ENCODE data around the gene HUWE1. TPM values are rescaled to one million over a fixed set of nuclear protein-coding genes. Genes with fewer than 3 reads are reported as not detected.

Gene HUWE1
- polyA plus RNA-seq, 1 donor (not counting 4 experiments of a cell fraction or from before 2014, with no cell fraction given), result 53.6 TPM

GRCh38 chrX:53571494-53571893 is 115.0 kb downstream of the HUWE1 start:
- dilution Hi-C loops (cut with MboI; ENCODE audit: extremely low pct_ligation_motif_present, low sequenced_read_pairs), result no loop called here
- no peaks in the 10 kb centered on the region for H4K20me1 ChIP-seq (ENCODE audit: control insufficient read depth, extremely low read depth, insufficient read depth, low read length)
- H3K4me1 ChIP-seq (ENCODE audit: control insufficient read depth, extremely low read depth, insufficient read depth, low read length), result no peaks in the 10 kb centered on the region
- no peaks in the 10 kb centered on the region for H3K9me1 ChIP-seq (ENCODE audit: control insufficient read depth, extremely low read depth, insufficient read depth, low read length)
- no peak overlapping the region for H3K27ac ChIP-seq (ENCODE audit: control insufficient read depth, insufficient read depth, low read length)
- H3K9me3 ChIP-seq (ENCODE audit: control insufficient read depth, low read depth, low read length), result no peaks in the 10 kb centered on the region
- H3K36me3 ChIP-seq (ENCODE audit: control insufficient read depth in 2 of 2, extremely low read depth in 1 of 2, insufficient read depth in 2 of 2, low read length in 2 of 2), result peaks cover 5 to 20% of the 10 kb centered on the region in 2 experiments
- no peak for DNase-seq (ENCODE audit: low read depth, low spot score)
- TF ChIP-seq, protein P1, sequence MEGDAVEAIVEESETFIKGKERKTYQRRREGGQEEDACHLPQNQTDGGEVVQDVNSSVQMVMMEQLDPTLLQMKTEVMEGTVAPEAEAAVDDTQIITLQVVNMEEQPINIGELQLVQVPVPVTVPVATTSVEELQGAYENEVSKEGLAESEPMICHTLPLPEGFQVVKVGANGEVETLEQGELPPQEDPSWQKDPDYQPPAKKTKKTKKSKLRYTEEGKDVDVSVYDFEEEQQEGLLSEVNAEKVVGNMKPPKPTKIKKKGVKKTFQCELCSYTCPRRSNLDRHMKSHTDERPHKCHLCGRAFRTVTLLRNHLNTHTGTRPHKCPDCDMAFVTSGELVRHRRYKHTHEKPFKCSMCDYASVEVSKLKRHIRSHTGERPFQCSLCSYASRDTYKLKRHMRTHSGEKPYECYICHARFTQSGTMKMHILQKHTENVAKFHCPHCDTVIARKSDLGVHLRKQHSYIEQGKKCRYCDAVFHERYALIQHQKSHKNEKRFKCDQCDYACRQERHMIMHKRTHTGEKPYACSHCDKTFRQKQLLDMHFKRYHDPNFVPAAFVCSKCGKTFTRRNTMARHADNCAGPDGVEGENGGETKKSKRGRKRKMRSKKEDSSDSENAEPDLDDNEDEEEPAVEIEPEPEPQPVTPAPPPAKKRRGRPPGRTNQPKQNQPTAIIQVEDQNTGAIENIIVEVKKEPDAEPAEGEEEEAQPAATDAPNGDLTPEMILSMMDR (optimal IDR thresholded peaks at IDR 0.05 in 1 of 3, IDR thresholded peaks at IDR 0.05 in 1 of 3, conservative IDR thresholded peaks at IDR 0.05 in 1 of 3; ENCODE audit: extremely low read depth in 1 of 3, insufficient read depth in 2 of 3, low read length in 3 of 3), result no peak
- TF ChIP-seq EZH2 (IDR thresholded peaks at IDR 0.05; ENCODE audit: low read length), result no peak
- no peak for FAIRE-seq
- H3K4me3 ChIP-seq (ENCODE audit: control insufficient read depth in 2 of 3, extremely low read depth in 1 of 3, insufficient read depth in 2 of 3, low read depth in 1 of 3, low read length in 3 of 3), result no peak overlapping the region
- H3K4me2 ChIP-seq (ENCODE audit: control insufficient read depth, extremely low read depth, insufficient read depth, low read depth, low read length), result no peak overlapping the region
- H3K79me2 ChIP-seq (ENCODE audit: control insufficient read depth, insufficient read depth, low read length), result no peaks in the 10 kb centered on the region
- H3K9ac ChIP-seq (ENCODE audit: control insufficient read depth, extremely low read depth, insufficient read depth, low read length), result no peak overlapping the region
- H2AFZ ChIP-seq (ENCODE audit: control insufficient read depth, low read length), result no peak overlapping the region
- no peaks in the 10 kb centered on the region for H3K27me3 ChIP-seq (ENCODE audit: control insufficient read depth, extremely low read depth, insufficient read depth, low read length)

DNA sequence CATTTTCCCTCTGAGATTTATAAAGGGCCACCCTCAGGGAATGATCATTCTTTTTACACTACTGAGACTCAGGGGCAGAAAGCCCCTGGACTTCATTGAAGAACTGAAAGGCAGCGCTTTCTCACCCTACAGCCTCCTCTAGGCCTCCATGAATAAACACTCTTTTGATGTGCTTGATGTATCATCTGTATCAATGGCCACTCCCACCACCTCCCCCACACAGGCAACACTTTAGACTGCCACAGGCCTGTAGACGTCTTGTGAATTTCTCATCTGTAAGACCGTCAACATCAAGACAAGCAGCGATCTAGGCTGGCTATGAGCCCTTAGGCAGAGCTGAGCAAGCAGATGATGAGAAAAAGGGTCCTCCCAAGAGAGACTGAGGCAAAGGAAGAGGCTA is 123.2 kb downstream of the HUWE1 start:
- TF ChIP-seq, protein P1 (optimal IDR thresholded peaks at IDR 0.05 in 1 of 3, IDR thresholded peaks at IDR 0.05 in 1 of 3, conservative IDR thresholded peaks at IDR 0.05 in 1 of 3; ENCODE audit: extremely low read depth in 1 of 3, insufficient read depth in 2 of 3, low read length in 3 of 3), result no peak
- no peak for TF ChIP-seq EZH2 (IDR thresholded peaks at IDR 0.05; ENCODE audit: low read length)
- DNase-seq (ENCODE audit: low read depth, low spot score) (no peak), FAIRE-seq (no peak)
- no peak overlapping the region for H3K9ac ChIP-seq (ENCODE audit: control insufficient read depth, extremely low read depth, insufficient read depth, low read length)
- no peaks in the 10 kb centered on the region for H4K20me1 ChIP-seq (ENCODE audit: control insufficient read depth, extremely low read depth, insufficient read depth, low read length)
- H2AFZ ChIP-seq (ENCODE audit: control insufficient read depth, low read length), result no peak overlapping the region
- no peaks in the 10 kb centered on the region for H3K79me2 ChIP-seq (ENCODE audit: control insufficient read depth, insufficient read depth, low read length)
- no peak overlapping the region for H3K4me3 ChIP-seq (ENCODE audit: control insufficient read depth in 2 of 3, extremely low read depth in 1 of 3, insufficient read depth in 2 of 3, low read depth in 1 of 3, low read length in 3 of 3)
- H3K4me2 ChIP-seq (ENCODE audit: control insufficient read depth, extremely low read depth, insufficient read depth, low read depth, low read length), result no peak overlapping the region
- peaks cover 18 to 28% of the 10 kb centered on the region in 2 experiments for H3K36me3 ChIP-seq (ENCODE audit: control insufficient read depth in 2 of 2, extremely low read depth in 1 of 2, insufficient read depth in 2 of 2, low read length in 2 of 2)
- no peak overlapping the region for H3K27ac ChIP-seq (ENCODE audit: control insufficient read depth, insufficient read depth, low read length)
- H3K9me3 ChIP-seq (ENCODE audit: control insufficient read depth, low read depth, low read length), result no peaks in the 10 kb centered on the region
- no peaks in the 10 kb centered on the region for H3K4me1 ChIP-seq (ENCODE audit: control insufficient read depth, extremely low read depth, insufficient read depth, low read length)
- H3K9me1 ChIP-seq (ENCODE audit: control insufficient read depth, extremely low read depth, insufficient read depth, low read length), result no peaks in the 10 kb centered on the region
- dilution Hi-C loops (cut with MboI; ENCODE audit: extremely low pct_ligation_motif_present, low sequenced_read_pairs), result no loop called here
- H3K27me3 ChIP-seq (ENCODE audit: control insufficient read depth, extremely low read depth, insufficient read depth, low read length), result no peaks in the 10 kb centered on the region
